Liver (tissue), 3 donors: ENCODE results near the gene SEZ6.

Experiments used
- ATF3 ChIP-seq: IDR thresholded peaks from 2 replicates; pipeline ENCODE4 v1.6.1; 2016; ENCODE audit warnings: antibody characterized with exemption
- EGR1 ChIP-seq, 2 donors: IDR thresholded peaks; 2 replicates each; pipeline ENCODE4 v1.6.1; 2016 to 2018; ENCODE audit warnings: antibody characterized with exemption in 2 of 2, low read depth in 2 of 2
- FOXA1 ChIP-seq: IDR thresholded peaks from 2 replicates; pipeline ENCODE4 v1.6.1; 2016; ENCODE audit warnings: antibody characterized with exemption
- GABPA ChIP-seq, 2 donors: IDR thresholded peaks in 1 of 2; conservative IDR thresholded peaks in 1 of 2; 2 replicates each; pipeline ENCODE4 v1.6.1; 2016; ENCODE audit warnings: antibody characterized with exemption in 2 of 2, mild to moderate bottlenecking in 1 of 2, moderate library complexity in 1 of 2
- JUND ChIP-seq, 2 donors: IDR thresholded peaks; 2 replicates each; pipeline ENCODE4 v1.6.1; 2016; ENCODE audit warnings: antibody characterized with exemption in 2 of 2
- MAX ChIP-seq: IDR thresholded peaks from 2 replicates; pipeline ENCODE4 v1.6.1; 2016; ENCODE audit warnings: antibody characterized with exemption
- RAD21 ChIP-seq, 2 donors: IDR thresholded peaks; 2 replicates each; pipeline ENCODE4 v1.6.1; 2016; ENCODE audit warnings: antibody characterized with exemption in 2 of 2, mild to moderate bottlenecking in 2 of 2
- RXRA ChIP-seq, 2 donors: IDR thresholded peaks; 2 replicates each; pipeline ENCODE4 v1.6.1; 2017 to 2018; ENCODE audit warnings: antibody characterized with exemption in 2 of 2, mild to moderate bottlenecking in 1 of 2
- SP1 ChIP-seq: IDR thresholded peaks from 2 replicates; pipeline ENCODE4 v1.6.1; 2018; ENCODE audit warnings: antibody characterized with exemption, mild to moderate bottlenecking
- TAF1 ChIP-seq: conservative IDR thresholded peaks from 2 replicates; pipeline ENCODE4 v1.6.1; 2016; ENCODE audit warnings: antibody characterized with exemption, mild to moderate bottlenecking
- YY1 ChIP-seq: IDR thresholded peaks from 2 replicates; pipeline ENCODE4 v1.6.1; 2016; ENCODE audit warnings: antibody characterized with exemption, mild to moderate bottlenecking
- TF ChIP-seq, protein P1 (sequence below): fragments of 150-350 bp; IDR thresholded peaks from 2 replicates; pipeline ENCODE4 v1.5.1; 2017; ENCODE audit warnings: improper control_type of control experiment, low read depth, low read length; ENCODE audit not compliant: missing input control
- TF ChIP-seq, protein P2 (sequence below): IDR thresholded peaks from 2 replicates; pipeline ENCODE4 v1.6.1; 2016; ENCODE audit warnings: antibody characterized with exemption
- TF ChIP-seq, protein P3 (sequence below): IDR thresholded peaks from 2 replicates; pipeline ENCODE4 v1.6.1; 2016; ENCODE audit warnings: antibody characterized with exemption, mild to moderate bottlenecking
- donor health status: healthy.
- donor health status: healthy.

DNA sequence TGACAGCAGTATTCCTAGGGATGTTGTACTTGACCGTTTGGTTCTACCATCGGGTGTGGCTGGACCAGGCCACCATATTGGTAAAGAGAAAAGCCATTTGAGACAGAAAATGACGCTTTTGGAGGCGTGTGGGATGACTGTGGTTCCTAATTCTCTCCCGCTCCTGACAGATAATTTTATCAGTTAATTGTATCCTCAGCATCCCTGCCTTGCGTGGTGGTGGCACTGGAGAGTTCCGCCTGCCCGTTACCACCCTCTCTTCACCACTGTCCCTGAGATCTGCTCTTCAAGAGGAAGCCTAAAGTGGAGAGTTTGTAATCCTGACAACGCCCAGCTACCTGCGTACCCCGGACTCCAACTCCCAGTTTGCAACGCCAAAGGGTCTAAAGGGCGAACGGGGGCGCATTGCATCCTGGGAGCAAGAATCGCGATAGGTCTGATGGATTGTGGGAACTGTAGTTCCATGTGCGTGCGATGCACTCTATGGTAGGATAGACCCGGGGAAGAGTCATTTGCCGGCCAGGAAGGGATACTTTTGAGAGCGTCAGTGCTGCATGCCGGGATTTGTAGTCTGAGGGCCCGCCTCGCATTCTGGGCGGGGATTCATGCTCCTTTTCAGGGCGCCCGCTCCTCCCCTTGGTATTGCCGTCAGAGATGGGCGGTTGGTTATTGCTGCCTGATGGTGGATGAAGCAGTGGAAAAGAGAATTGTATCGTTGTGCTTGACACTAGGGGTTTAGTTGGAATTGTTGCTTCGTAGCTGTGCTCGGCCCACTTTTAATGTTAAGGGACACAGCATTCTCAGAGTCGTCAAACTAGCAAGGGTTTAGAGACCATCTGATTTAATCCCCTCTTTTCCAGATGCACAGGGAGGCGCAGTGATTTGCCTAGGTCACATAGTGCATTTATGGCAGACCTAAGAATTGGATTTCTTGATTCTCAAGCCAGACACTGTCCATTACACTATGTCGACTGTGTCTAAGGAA lies 53.5 kb downstream of the SEZ6 start:
- TF ChIP-seq MAX (peak; percentile 98), GABPA (IDR thresholded peaks at IDR 0.05 in 1 of 2, conservative IDR thresholded peaks at IDR 0.05 in 1 of 2) (peak in 1 of 2 donors; percentile 88), RXRA (IDR thresholded peaks at IDR 0.05) (peak; percentile 68 to 82), YY1 (peak; percentile 100), FOXA1 (peak; percentile 73), TAF1 (peak; percentile 91), ATF3 (peak; percentile 26), RAD21 (IDR thresholded peaks at IDR 0.05) (peak; percentile 44 to 46), JUND (IDR thresholded peaks at IDR 0.05) (peak in 1 of 2 donors; percentile 71), EGR1 (IDR thresholded peaks at IDR 0.05; ENCODE audit: low read depth in 2 of 2) (peak in 1 of 2 donors; percentile 48), SP1 (peak; percentile 97)
- TF ChIP-seq, protein P1, sequence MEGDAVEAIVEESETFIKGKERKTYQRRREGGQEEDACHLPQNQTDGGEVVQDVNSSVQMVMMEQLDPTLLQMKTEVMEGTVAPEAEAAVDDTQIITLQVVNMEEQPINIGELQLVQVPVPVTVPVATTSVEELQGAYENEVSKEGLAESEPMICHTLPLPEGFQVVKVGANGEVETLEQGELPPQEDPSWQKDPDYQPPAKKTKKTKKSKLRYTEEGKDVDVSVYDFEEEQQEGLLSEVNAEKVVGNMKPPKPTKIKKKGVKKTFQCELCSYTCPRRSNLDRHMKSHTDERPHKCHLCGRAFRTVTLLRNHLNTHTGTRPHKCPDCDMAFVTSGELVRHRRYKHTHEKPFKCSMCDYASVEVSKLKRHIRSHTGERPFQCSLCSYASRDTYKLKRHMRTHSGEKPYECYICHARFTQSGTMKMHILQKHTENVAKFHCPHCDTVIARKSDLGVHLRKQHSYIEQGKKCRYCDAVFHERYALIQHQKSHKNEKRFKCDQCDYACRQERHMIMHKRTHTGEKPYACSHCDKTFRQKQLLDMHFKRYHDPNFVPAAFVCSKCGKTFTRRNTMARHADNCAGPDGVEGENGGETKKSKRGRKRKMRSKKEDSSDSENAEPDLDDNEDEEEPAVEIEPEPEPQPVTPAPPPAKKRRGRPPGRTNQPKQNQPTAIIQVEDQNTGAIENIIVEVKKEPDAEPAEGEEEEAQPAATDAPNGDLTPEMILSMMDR: peak; percentile 2
- TF ChIP-seq, protein P2, sequence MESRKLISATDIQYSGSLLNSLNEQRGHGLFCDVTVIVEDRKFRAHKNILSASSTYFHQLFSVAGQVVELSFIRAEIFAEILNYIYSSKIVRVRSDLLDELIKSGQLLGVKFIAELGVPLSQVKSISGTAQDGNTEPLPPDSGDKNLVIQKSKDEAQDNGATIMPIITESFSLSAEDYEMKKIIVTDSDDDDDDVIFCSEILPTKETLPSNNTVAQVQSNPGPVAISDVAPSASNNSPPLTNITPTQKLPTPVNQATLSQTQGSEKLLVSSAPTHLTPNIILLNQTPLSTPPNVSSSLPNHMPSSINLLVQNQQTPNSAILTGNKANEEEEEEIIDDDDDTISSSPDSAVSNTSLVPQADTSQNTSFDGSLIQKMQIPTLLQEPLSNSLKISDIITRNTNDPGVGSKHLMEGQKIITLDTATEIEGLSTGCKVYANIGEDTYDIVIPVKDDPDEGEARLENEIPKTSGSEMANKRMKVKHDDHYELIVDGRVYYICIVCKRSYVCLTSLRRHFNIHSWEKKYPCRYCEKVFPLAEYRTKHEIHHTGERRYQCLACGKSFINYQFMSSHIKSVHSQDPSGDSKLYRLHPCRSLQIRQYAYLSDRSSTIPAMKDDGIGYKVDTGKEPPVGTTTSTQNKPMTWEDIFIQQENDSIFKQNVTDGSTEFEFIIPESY: peak; percentile 99
- TF ChIP-seq, protein P3, sequence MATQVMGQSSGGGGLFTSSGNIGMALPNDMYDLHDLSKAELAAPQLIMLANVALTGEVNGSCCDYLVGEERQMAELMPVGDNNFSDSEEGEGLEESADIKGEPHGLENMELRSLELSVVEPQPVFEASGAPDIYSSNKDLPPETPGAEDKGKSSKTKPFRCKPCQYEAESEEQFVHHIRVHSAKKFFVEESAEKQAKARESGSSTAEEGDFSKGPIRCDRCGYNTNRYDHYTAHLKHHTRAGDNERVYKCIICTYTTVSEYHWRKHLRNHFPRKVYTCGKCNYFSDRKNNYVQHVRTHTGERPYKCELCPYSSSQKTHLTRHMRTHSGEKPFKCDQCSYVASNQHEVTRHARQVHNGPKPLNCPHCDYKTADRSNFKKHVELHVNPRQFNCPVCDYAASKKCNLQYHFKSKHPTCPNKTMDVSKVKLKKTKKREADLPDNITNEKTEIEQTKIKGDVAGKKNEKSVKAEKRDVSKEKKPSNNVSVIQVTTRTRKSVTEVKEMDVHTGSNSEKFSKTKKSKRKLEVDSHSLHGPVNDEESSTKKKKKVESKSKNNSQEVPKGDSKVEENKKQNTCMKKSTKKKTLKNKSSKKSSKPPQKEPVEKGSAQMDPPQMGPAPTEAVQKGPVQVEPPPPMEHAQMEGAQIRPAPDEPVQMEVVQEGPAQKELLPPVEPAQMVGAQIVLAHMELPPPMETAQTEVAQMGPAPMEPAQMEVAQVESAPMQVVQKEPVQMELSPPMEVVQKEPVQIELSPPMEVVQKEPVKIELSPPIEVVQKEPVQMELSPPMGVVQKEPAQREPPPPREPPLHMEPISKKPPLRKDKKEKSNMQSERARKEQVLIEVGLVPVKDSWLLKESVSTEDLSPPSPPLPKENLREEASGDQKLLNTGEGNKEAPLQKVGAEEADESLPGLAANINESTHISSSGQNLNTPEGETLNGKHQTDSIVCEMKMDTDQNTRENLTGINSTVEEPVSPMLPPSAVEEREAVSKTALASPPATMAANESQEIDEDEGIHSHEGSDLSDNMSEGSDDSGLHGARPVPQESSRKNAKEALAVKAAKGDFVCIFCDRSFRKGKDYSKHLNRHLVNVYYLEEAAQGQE: peak; percentile 84
